NT2/D1 (cell line): ENCODE results near the gene RSPO1.

ENCODE experiments used
- SUZ12 ChIP-seq: IDR thresholded peaks from 2 replicates; pipeline ENCODE4 v1.6.1; 2011; ENCODE audit not compliant: insufficient read length, insufficient read depth; ENCODE audit errors: extremely low read depth
- YY1 ChIP-seq: IDR thresholded peaks from 2 replicates; pipeline ENCODE4 v1.6.1; 2011; ENCODE audit not compliant: insufficient read length, insufficient read depth
- ZNF274 ChIP-seq: IDR thresholded peaks from 2 replicates; pipeline ENCODE4 v1.6.1; 2011; ENCODE audit warnings: mild to moderate bottlenecking, low read depth, low read length

- TF ChIP-seq YY1, result no peak
- no peak for TF ChIP-seq ZNF274
- TF ChIP-seq SUZ12, result no peak
Measured at GRCh38 chr1:37655274-37655673, 20.6 kb upstream of the RSPO1 start.
